Body of pancreas (tissue), 4 donors: ENCODE measurements around the gene KLF9. TPM values are rescaled to one million over a fixed set of nuclear protein-coding genes. Genes with fewer than 3 reads are reported as not detected.
A peak's percentile ranks its signal among the peaks of the same experiment; 100 is the strongest.

Source experiments
- ATAC-seq: fragments of 150-250 bp; one replicate; pipeline ENCODE4 v1.9.1; 2016
- DNase-seq, 4 donors: peaks; one replicate each; pipeline ENCODE4 v3.0.0-alpha.2; 2019
- H3K27ac ChIP-seq, 4 donors: fragments of 200-600 bp; sonication (generic); 1 replicate in 3 of 4; 2 replicates in 1 of 4; pipeline versions ENCODE4 v1.5.1 to v1.6.1; 2016 to 2019; ENCODE audit warnings: mild to moderate bottlenecking in 1 of 4, mixed read lengths in 1 of 4, moderate library complexity in 1 of 4
- H3K27me3 ChIP-seq, 2 donors: fragments of 200-600 bp; sonication (generic); one replicate each; pipeline ENCODE4 v1.6.0; 2016; ENCODE audit warnings: mild to moderate bottlenecking in 1 of 2
- H3K36me3 ChIP-seq, 2 donors: fragments of 200-600 bp; sonication (generic); replicated peaks in 1 of 2; 2 replicates each; pipeline ENCODE4 v1.5.1; 2016; ENCODE audit warnings: low read depth in 2 of 2; ENCODE audit not compliant: insufficient read depth in 1 of 2
- H3K4me1 ChIP-seq: fragments of 200-600 bp; sonication (generic); one replicate; pipeline ENCODE4 v1.6.0; 2016
- H3K4me3 ChIP-seq, 2 donors: fragments of 200-600 bp; sonication (generic); 1 replicate in 1 of 2; 2 replicates in 1 of 2; pipeline ENCODE4 v1.5.1; 2016 to 2019
- H3K9me3 ChIP-seq, 3 donors: fragments of 200-600 bp; sonication (generic); 1 replicate in 2 of 3; 2 replicates in 1 of 3; pipeline ENCODE4 v1.5.1; 2016
- POLR2A ChIP-seq, 3 donors: fragments of 450-650 bp; IDR thresholded peaks; one replicate each; pipeline ENCODE4 v1.6.1; 2016; ENCODE audit warnings: antibody characterized with exemption in 3 of 3, mild to moderate bottlenecking in 2 of 3
- WGBS, 2 donors: methylation state at CpG; one replicate each; pipeline ENCODE4 v1.1.5; 2017; 5-methylcytosine and 5-hydroxymethylcytosine counted together
- intact Hi-C: fragments of 100-400 bp; cut with DNase I; formaldehyde crosslinking; loops from one replicate; pipeline ENCODE4 v1.15.1; 2023
- total RNA-seq, 2 donors: library from RNA; depleted of rRNA; stranded (reverse); fragments of >200 nt; gene quantifications; one replicate each; pipeline ENCODE4 v1.1.0, GENCODE V29; 2016
- TF ChIP-seq, protein P1 (sequence below), 7 experiments: fragments of 450-650 bp in 4 of 7; fragments of 200-600 bp in 3 of 7; sonication (generic) in 3 of 7; IDR thresholded peaks; one replicate each; pipeline ENCODE4 v1.5.1; 2016 to 2019; ENCODE audit warnings: antibody characterized with exemption in 7 of 7

The KLF9 gene
- total RNA-seq, 2 donors from 2014 or later, result 38.1 to 63.6 TPM

- 47 to 57% methylated on average over 7 of the region's 7 CpGs for WGBS, 2 donors
- Histone ChIP-seq H3K36me3 (no peaks in the 10 kb centered on the region), H3K9me3 (no peaks in the 10 kb centered on the region), H3K27me3 (no peaks in the 10 kb centered on the region), H3K4me1 (peaks cover 23% of the 10 kb centered on the region), H3K27ac (peak overlapping the region; percentile 70 to 79 (median 77)), H3K4me3 (no peak overlapping the region)
- ATAC-seq, result peak; percentile 94
- DNase-seq, result peak; percentile 58 to 76 (median 70)
- intact Hi-C loops, result no loop called here
- TF ChIP-seq, protein P1, sequence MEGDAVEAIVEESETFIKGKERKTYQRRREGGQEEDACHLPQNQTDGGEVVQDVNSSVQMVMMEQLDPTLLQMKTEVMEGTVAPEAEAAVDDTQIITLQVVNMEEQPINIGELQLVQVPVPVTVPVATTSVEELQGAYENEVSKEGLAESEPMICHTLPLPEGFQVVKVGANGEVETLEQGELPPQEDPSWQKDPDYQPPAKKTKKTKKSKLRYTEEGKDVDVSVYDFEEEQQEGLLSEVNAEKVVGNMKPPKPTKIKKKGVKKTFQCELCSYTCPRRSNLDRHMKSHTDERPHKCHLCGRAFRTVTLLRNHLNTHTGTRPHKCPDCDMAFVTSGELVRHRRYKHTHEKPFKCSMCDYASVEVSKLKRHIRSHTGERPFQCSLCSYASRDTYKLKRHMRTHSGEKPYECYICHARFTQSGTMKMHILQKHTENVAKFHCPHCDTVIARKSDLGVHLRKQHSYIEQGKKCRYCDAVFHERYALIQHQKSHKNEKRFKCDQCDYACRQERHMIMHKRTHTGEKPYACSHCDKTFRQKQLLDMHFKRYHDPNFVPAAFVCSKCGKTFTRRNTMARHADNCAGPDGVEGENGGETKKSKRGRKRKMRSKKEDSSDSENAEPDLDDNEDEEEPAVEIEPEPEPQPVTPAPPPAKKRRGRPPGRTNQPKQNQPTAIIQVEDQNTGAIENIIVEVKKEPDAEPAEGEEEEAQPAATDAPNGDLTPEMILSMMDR (IDR thresholded peaks at IDR 0.05), result no peak
- peak in 1 of 3 donors; percentile 15 for TF ChIP-seq POLR2A (IDR thresholded peaks at IDR 0.05)
Measured at GRCh38 chr9:70455993-70456704, 41.7 kb upstream of the KLF9 start.

DNA sequence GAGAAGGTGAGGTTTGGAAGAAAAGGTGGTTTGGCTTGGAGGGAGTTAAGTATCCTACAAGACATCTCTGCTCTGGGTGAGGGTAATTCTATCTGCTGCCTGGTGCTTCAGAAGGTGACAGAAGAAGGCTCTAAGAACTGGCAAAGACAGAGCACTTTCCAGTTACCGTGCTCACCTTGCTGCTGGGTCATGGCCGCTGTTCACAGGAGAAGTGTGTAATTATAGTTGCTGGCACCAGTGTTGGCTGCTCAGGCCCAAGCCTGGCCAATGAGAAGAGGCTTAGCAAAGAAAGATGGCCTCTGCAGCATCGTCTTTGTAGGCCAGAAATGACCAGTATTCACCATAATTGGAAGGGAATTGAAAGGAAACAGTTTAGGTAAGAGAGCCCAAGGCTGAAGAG is 37.9 kb upstream of the KLF9 start:
- no peaks in the 10 kb centered on the region for H3K27me3 ChIP-seq
- no peaks in the 10 kb centered on the region for H3K36me3 ChIP-seq
- intact Hi-C loops, result no loop called here
- H3K4me1 ChIP-seq, result peaks cover 21% of the 10 kb centered on the region
- TF ChIP-seq POLR2A (IDR thresholded peaks at IDR 0.05), result no peak
- TF ChIP-seq, protein P1 (IDR thresholded peaks at IDR 0.05), result no peak
- H3K4me3 ChIP-seq, result no peak overlapping the region
- H3K27ac ChIP-seq, result no peak overlapping the region
- no peak for ATAC-seq
- no peak for DNase-seq
- H3K9me3 ChIP-seq, result no peaks in the 10 kb centered on the region
- 83 to 95% methylated on average over 3 of the region's 3 CpGs for whole genome bisulfite sequencing, 2 donors

GRCh38 chr9:70451765-70452164 is 37.3 kb upstream of the KLF9 start:
- no peak for DNase-seq

GRCh38 chr9:70450738-70451137 is 36.3 kb upstream of the KLF9 start:
- H3K9me3 ChIP-seq, result no peaks in the 10 kb centered on the region
- no peaks in the 10 kb centered on the region for H3K27me3 ChIP-seq
- 71 to 73% methylated on average over 5 of the region's 5 CpGs for WGBS, 2 donors
- intact Hi-C loops, result no loop called here
- no peaks in the 10 kb centered on the region for H3K36me3 ChIP-seq
- TF ChIP-seq, protein P1 (IDR thresholded peaks at IDR 0.05), result no peak
- no peak for TF ChIP-seq POLR2A (IDR thresholded peaks at IDR 0.05)
- peaks cover 4% of the 10 kb centered on the region for H3K4me1 ChIP-seq
- no peak overlapping the region for H3K27ac ChIP-seq
- H3K4me3 ChIP-seq, result no peak overlapping the region
- no peak for ATAC-seq
- DNase-seq, result no peak

More at GRCh38 chr9:70451765-70452164, 37.3 kb upstream of the KLF9 start:
- H3K27ac ChIP-seq, result no peak overlapping the region
- no peaks in the 10 kb centered on the region for H3K27me3 ChIP-seq
- WGBS, 2 donors, result 79 to 87% methylated on average over 5 of the region's 5 CpGs
- H3K36me3 ChIP-seq, result no peaks in the 10 kb centered on the region
- no peak for ATAC-seq
- TF ChIP-seq POLR2A (IDR thresholded peaks at IDR 0.05), result no peak
- TF ChIP-seq, protein P1 (IDR thresholded peaks at IDR 0.05), result no peak
- no peaks in the 10 kb centered on the region for H3K9me3 ChIP-seq
- H3K4me1 ChIP-seq, result peaks cover 15% of the 10 kb centered on the region
- intact Hi-C loops, result no loop called here
- H3K4me3 ChIP-seq, result no peak overlapping the region

DNA sequence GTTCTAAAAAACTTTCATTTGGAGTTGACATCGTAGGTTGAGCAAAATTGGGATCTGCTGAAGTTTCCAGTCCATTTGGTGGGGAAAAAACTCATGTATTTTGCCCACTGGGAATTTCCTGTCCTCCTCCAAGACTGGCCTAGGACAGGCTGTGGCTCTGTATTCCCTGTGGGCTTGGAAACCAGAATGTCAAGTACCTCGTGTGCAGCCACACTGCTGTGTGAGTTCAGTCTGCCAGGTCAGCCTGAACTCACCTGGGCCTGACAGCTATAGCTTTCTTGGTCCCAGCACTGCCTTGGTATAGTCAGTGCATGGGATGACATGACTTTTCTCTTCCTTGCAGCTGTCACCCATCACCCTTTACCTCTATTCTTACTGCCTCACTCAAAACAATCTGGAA is 35.0 kb upstream of the KLF9 start:
- no peak overlapping the region for H3K4me3 ChIP-seq
- H3K27me3 ChIP-seq, result no peaks in the 10 kb centered on the region
- H3K27ac ChIP-seq, result no peak overlapping the region
- H3K4me1 ChIP-seq, result no peaks in the 10 kb centered on the region
- DNase-seq, result no peak
- intact Hi-C loops, result no loop called here
- H3K36me3 ChIP-seq, result no peaks in the 10 kb centered on the region
- TF ChIP-seq, protein P1 (IDR thresholded peaks at IDR 0.05), result no peak
- TF ChIP-seq POLR2A (IDR thresholded peaks at IDR 0.05), result no peak
- H3K9me3 ChIP-seq, result no peaks in the 10 kb centered on the region
- 75 to 84% methylated on average over 2 of the region's 2 CpGs for WGBS, 2 donors
- no peak for ATAC-seq
